ENCODE data around the gene POLR1G.

POLR1G gene

GRCh38 chr19:45406226-45407090 lies at the start of gene POLR1G:
Gene POLR1G, plus strand, starts transcription at chr19:45406644. Its CDS starts 53 bp downstream, at chr19:45406697.
- DNase-seq = peak; percentile 72 to 81

GRCh38 chr19:45356760-45357444 lies 49.5 kb upstream of the POLR1G start:
- DNase-seq = no peak

GRCh38 chr19:45357445-45357783 lies 49.0 kb upstream of the POLR1G start:
- DNase-seq = no peak

- no peak for DNase-seq
Measured at GRCh38 chr19:45358213-45358792, 48.1 kb upstream of the POLR1G start.

- no peak for DNase-seq
Measured at GRCh38 chr19:45361608-45362007, 44.8 kb upstream of the POLR1G start.

- no peak for DNase-seq
Measured at GRCh38 chr19:45362291-45362690, 44.2 kb upstream of the POLR1G start.

- DNase-seq = no peak
Measured at GRCh38 chr19:45363861-45364459, 42.5 kb upstream of the POLR1G start.

- DNase-seq = no peak
Measured at GRCh38 chr19:45364696-45365095, 41.7 kb upstream of the POLR1G start.

GRCh38 chr19:45368127-45368526 lies 38.3 kb upstream of the POLR1G start:
- no peak for DNase-seq

- no peak for DNase-seq
Measured at GRCh38 chr19:45368737-45369340, 37.6 kb upstream of the POLR1G start.

- peak; percentile 98 to 100 for DNase-seq
Measured at GRCh38 chr19:45370410-45371204, 35.8 kb upstream of the POLR1G start, which contains the start of gene ERCC2. Gene ERCC2, minus strand, starts transcription at chr19:45370573. Its CDS starts 33 bp downstream, at chr19:45370540.

GRCh38 chr19:45376045-45376724 lies 30.3 kb upstream of the POLR1G start:
- DNase-seq = no peak

GRCh38 chr19:45380107-45380506 lies 26.3 kb upstream of the POLR1G start:
- no peak for DNase-seq

- DNase-seq = no peak
Measured at GRCh38 chr19:45382426-45382825, 24.0 kb upstream of the POLR1G start.

- DNase-seq = no peak
Measured at GRCh38 chr19:45385392-45386221, 20.8 kb upstream of the POLR1G start.

- no peak for DNase-seq
Measured at GRCh38 chr19:45391346-45391745, 15.1 kb upstream of the POLR1G start.

- no peak for DNase-seq
Measured at GRCh38 chr19:45391871-45392665, 14.4 kb upstream of the POLR1G start.

- no peak for DNase-seq
Measured at GRCh38 chr19:45395821-45396617, 10.4 kb upstream of the POLR1G start.

GRCh38 chr19:45400192-45400591 lies 6.3 kb upstream of the POLR1G start:
- no peak for DNase-seq
